ENCODE data around the gene SRD5A1. TPM values are rescaled to one million over a fixed set of nuclear protein-coding genes. Genes with fewer than 3 reads are reported as not detected.

Gene SRD5A1
- total and polyA plus RNA-seq, 2 experiments from 2014 or later = 18.2 to 87.3 TPM

GRCh38 chr5:6604946-6605345, 28.3 kb upstream of the SRD5A1 start:
- H3F3A ChIP-seq (replicated peaks; ENCODE audit: low read depth) = no peaks in the 10 kb centered on the region
- H3K27ac ChIP-seq (ENCODE audit: low read depth) = no peak overlapping the region
- H3K9me3 Mint-ChIP-seq = no peaks in the 10 kb centered on the region
- H3K27ac Mint-ChIP-seq = no peak overlapping the region
- H3K9me2 ChIP-seq (ENCODE audit: insufficient read depth) = no peaks in the 10 kb centered on the region
- H4K20me1 ChIP-seq (replicated peaks; ENCODE audit: insufficient read depth) = peaks cover 55% of the 10 kb centered on the region
- H3K4me1 Mint-ChIP-seq = no peaks in the 10 kb centered on the region
- ATAC-seq = no peak
- H3K4me3 ChIP-seq = no peak overlapping the region
- TF ChIP-seq ZNF114 (CRISPR knock-in tag; IDR thresholded peaks at IDR 0.05) = no peak
- TF ChIP-seq ZNF462 (CRISPR knock-in tag; IDR thresholded peaks at IDR 0.05) = no peak
- TF ChIP-seq ZNF331 (CRISPR knock-in tag; IDR thresholded peaks at IDR 0.05; ENCODE audit: low read depth) = no peak
- no peak for TF ChIP-seq JUNB (IDR thresholded peaks at IDR 0.05; ENCODE audit: unreplicated experiment)
- TF ChIP-seq STAT1 (IDR thresholded peaks at IDR 0.05; ENCODE audit: unreplicated experiment) = no peak
- TF ChIP-seq CREB1 (CRISPR knock-in tag; IDR thresholded peaks at IDR 0.05; ENCODE audit: low read depth) = no peak
- no peak for TF ChIP-seq EZH2phosphoT487 (IDR thresholded peaks at IDR 0.05; ENCODE audit: unreplicated experiment)
- no peak for TF ChIP-seq ETS1 (IDR thresholded peaks at IDR 0.05)
- no peak for TF ChIP-seq NANOG (IDR thresholded peaks at IDR 0.05; ENCODE audit: borderline replicate concordance)
- TF ChIP-seq REST (IDR thresholded peaks at IDR 0.05; ENCODE audit: unreplicated experiment) = no peak
- no peak overlapping the region for H2AFZ ChIP-seq
- H3K79me2 ChIP-seq (replicated peaks; ENCODE audit: insufficient read depth) = no peaks in the 10 kb centered on the region
- no peaks in the 10 kb centered on the region for H3K27me3 ChIP-seq (ENCODE audit: insufficient read depth)
- DNase-seq (ENCODE audit: low spot score) = peak; percentile 13
- no peaks in the 10 kb centered on the region for H3K4me1 ChIP-seq (ENCODE audit: insufficient read depth)
- H3K27me3 Mint-ChIP-seq (ENCODE audit: insufficient read depth, low read depth, poor library complexity) = peaks cover 10% of the 10 kb centered on the region
- no peak overlapping the region for H3K4me3 Mint-ChIP-seq
- no peak overlapping the region for H3K4me2 ChIP-seq
- H3K36me3 ChIP-seq (ENCODE audit: insufficient read depth) = peaks cover 78% of the 10 kb centered on the region
- peaks cover 98% of the 10 kb centered on the region for H3K36me3 Mint-ChIP-seq (ENCODE audit: low read depth)
